NCI-H1092 (cell line): ENCODE data around the gene PAGE4.
A peak's percentile ranks its signal among the peaks of the same experiment; 100 is the strongest.

Experiments used
- DNase-seq: peaks from one replicate; lab custom pipeline; 2025; lab: John Stamatoyannopoulos, UW

PAGE4 gene

GRCh38 chrX:49829016-49829415, at the start of gene PAGE4:
TSS of gene PAGE4 (plus strand) at chrX:49829303. CDS start at chrX:49830429, 1,126 bp downstream.
- no peak for DNase-seq

GRCh38 chrX:49784747-49785280, 44.3 kb upstream of the PAGE4 start:
- no peak for DNase-seq

GRCh38 chrX:49792376-49792775, 36.7 kb upstream of the PAGE4 start:
- DNase-seq = no peak

- DNase-seq = no peak
Measured at GRCh38 chrX:49793686-49794085, 35.4 kb upstream of the PAGE4 start.

GRCh38 chrX:49799828-49800227, 29.3 kb upstream of the PAGE4 start:
- no peak for DNase-seq

DNA sequence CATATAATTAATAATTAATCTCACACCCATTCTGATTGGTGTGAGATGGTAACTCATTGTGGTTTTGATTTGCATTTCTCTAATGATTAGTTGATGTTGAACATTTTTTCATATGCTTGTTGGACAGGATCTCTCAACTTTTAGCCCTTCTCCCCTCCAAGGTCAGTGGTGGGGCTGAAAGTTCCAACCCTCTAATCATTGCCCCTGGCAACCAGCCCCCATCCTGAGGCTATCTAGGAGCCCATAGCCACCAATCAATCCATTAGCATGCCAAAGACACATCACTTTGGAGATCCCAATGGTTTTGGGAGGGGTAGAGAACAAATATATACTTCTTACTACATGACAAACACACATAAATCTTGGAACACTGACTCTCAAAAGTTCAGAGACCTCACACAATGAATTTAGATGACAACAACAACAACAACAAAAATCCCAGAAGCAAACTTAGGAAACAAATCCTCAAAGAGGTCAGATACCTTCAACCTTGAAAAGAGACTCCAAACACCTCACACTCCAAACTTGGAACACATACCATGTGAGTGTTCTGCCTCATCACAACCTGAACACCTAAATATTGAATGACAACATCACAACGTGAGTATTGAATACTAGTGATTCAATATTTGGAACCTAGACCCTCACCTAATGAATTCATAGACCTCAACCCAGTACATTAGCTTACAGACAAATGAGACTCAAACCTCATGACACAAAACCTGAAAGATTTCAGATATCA, 19.0 kb upstream of the PAGE4 start:
- DNase-seq = peak; percentile 0

DNA sequence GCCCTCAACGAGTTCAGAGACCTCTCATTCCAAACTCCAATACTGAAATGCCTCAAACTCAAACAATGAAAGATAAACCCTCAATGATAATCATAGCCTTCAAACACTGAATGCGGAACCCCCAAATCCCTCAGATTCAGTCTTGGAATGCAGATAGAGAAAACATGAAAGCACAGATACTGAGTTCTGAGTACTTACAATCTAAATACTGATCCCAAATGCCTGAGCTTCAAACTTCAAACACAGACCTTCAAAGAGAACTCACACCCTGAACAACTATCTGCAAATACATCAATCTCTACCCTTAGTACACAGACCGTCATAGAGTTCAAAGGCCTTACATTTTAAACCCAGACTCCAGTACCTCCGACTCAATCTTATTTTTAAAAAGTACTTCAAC, 16.9 kb upstream of the PAGE4 start:
- DNase-seq = no peak

DNA sequence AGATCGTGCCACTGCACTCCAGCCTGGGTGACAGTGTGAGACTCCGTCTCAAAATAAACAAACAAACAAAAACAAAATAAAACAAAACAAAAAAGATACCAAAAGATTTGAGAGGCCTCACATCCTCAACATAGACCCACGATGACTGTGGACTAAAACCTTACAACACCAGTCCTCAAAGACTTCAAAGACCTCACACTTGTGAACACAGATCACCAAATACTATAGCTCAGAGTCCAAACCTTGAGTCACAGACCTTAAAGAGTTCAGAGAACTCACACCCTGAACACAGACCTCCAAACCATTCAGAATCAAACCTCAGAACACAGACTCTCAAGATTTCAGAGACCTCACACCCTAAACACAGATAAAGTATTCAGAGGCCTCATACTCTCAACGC, 12.7 kb upstream of the PAGE4 start:
- no peak for DNase-seq

GRCh38 chrX:49838374-49838773, 9.3 kb downstream of the PAGE4 start:
- DNase-seq = peak; percentile 19

DNA sequence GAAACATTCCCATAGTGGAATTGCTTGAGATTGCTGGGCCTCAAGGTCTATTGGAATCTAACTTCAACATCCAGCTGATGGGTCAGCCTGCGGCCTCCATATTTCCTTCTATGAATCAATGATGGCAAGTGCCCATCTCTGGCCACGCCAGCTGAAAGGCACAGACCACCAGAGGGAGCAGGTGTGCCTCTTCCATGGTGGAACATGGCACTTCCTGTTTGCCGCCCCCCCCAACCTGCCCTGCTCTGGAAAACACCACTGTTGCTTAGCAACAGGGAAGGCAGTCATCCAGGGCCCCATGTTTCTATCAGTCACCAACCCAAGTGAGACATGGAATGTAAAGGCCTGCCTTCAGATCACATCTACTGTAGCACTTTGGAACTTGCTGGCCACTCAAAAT, 11.6 kb downstream of the PAGE4 start:
- DNase-seq = peak; percentile 90

GRCh38 chrX:49842621-49843020, 13.5 kb downstream of the PAGE4 start:
- no peak for DNase-seq

- peak; percentile 95 for DNase-seq
Measured at GRCh38 chrX:49844611-49845010, 15.5 kb downstream of the PAGE4 start.

GRCh38 chrX:49845701-49846403, 16.7 kb downstream of the PAGE4 start:
- no peak for DNase-seq

DNA sequence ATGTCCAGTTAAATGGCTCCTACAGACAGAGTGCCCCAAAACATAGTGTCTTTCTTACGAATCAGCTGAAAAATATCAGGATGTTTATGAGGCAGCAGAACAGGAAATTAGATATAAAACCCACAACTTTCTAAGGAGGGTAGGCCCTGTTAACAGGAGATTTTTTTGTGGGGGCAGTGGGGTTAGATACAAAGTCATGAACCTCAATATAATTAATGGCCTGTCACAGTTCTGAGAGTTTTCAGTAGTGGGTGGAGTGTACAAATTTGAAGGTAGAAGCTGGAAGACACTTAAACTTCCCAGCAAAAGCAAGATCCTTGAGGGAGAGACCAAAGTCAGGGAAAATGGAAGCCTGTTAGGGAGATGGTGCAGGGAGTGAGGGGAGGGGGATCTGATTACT, 17.4 kb downstream of the PAGE4 start:
- DNase-seq = no peak

- no peak for DNase-seq
Measured at GRCh38 chrX:49848275-49848674, 19.2 kb downstream of the PAGE4 start.

DNA sequence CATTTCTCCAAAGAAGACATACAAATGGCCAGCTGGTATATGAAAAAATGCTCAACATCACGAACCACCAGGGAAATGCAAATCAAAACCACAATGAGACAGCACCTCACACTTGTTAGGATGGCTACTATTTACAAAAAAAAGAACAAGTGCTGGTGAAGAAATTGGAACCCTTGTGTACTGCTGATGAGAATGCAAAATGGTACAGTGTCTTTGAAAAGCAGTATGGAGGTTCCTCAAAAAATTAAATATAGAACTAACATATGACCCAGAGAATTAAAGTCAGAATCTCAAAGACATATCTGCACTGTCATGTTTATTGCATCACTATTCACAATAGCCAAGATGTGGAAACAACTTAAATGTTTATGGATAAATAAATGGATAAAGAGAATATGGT, 20.9 kb downstream of the PAGE4 start:
- DNase-seq = no peak

- no peak for DNase-seq
Measured at GRCh38 chrX:49853661-49854060, 24.6 kb downstream of the PAGE4 start.

DNA sequence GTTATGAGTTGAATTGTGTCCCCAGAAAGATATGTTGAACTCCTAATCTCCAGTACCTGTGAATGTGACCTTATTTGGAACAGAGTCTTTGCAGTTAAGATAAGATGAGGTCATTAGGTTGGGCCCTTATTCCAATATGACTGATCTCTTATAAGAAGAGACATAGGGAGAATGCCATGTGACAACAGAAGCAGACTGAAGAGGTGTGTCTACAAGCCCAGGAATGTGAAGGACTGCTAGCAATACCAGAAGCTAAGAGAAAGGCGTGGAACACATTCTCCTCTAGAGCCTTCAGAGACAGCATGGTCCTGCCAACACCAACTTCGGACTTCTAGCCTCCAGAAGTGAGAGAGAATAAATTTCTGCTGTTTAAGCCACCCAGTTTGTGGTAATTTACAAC, 27.7 kb downstream of the PAGE4 start:
- no peak for DNase-seq

DNA sequence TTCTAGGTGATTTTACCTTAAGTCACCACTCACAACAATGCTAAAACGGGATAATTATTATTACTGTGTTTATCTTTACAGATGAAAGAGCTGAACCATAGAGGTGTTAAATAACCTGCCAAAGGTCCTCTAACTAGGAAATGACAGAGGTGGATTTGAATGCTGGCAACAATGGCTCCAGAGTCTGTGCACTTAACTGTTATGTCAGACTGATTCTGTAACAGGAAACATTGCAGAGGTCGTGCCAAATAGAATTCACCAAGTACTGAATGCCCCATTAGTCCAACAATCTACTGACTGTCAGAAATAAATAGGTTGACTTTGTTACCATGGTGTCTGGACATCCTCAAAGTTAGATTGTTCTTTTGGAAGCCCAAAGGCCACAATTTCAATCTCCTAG, 29.2 kb downstream of the PAGE4 start:
- DNase-seq = no peak

GRCh38 chrX:49859491-49859890, 30.4 kb downstream of the PAGE4 start:
- DNase-seq = no peak

GRCh38 chrX:49860867-49861535, 31.9 kb downstream of the PAGE4 start:
- no peak for DNase-seq

DNA sequence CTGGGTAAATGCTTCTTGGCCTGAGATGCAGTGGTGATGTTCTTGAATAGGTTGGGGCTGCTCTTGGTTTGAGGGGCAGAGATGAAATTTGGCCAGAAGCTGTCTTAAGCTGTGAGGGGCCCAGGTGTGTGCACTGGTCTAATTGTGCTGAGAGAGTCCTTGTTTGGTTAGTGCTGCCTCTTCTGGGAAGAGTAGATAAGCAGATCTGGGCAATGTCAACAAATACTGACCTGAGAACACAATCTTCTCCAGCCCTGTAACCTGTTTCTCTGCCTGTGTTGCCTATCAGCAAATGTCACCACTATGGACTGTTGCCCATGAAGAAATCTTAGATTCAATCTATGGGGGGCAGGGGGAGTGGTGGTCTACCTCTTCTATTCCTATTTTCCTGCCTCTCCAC, 33.0 kb downstream of the PAGE4 start:
- no peak for DNase-seq

GRCh38 chrX:49868739-49869138, 39.6 kb downstream of the PAGE4 start:
- no peak for DNase-seq
